ENCODE measurements around the gene MMAB.

The MMAB gene

GRCh38 chr12:109618082-109618481 lies 44.8 kb upstream of the MMAB start:
- no peak overlapping the region for H3K9ac ChIP-seq (ENCODE audit: low read length)
- no peak overlapping the region for H3K4me3 ChIP-seq (ENCODE audit: low read length)
- no peaks in the 10 kb centered on the region for H3K4me1 ChIP-seq (ENCODE audit: low read length)
- H4K20me1 ChIP-seq (ENCODE audit: insufficient read depth, low read length): no peaks in the 10 kb centered on the region
- H2AFZ ChIP-seq (ENCODE audit: low read depth, low read length): no peak overlapping the region
- TF ChIP-seq EZH2phosphoT487 (IDR thresholded peaks at IDR 0.05; ENCODE audit: low read depth): no peak
- TF ChIP-seq CTCF (IDR thresholded peaks at IDR 0.05; ENCODE audit: low read depth, low read length): no peak
- peaks cover 29% of the 10 kb centered on the region for H3K27me3 ChIP-seq (ENCODE audit: low read depth, low read length)
- no peaks in the 10 kb centered on the region for H3K9me3 ChIP-seq (ENCODE audit: insufficient read depth, low read length)
- no peak overlapping the region for H3K27ac ChIP-seq (ENCODE audit: low read length)
- no peaks in the 10 kb centered on the region for H3K36me3 ChIP-seq (replicated peaks; ENCODE audit: low read depth, low read length)
- no peak overlapping the region for H3K4me2 ChIP-seq (ENCODE audit: low read length)
- no peaks in the 10 kb centered on the region for H3K79me2 ChIP-seq (ENCODE audit: low read length)

- H3K9me3 ChIP-seq (ENCODE audit: insufficient read depth, low read length): no peaks in the 10 kb centered on the region
- H3K9ac ChIP-seq (ENCODE audit: low read length): no peak overlapping the region
- no peak overlapping the region for H2AFZ ChIP-seq (ENCODE audit: low read depth, low read length)
- H3K27ac ChIP-seq (ENCODE audit: low read length): no peak overlapping the region
- no peaks in the 10 kb centered on the region for H3K79me2 ChIP-seq (ENCODE audit: low read length)
- no peak overlapping the region for H3K4me2 ChIP-seq (ENCODE audit: low read length)
- H3K27me3 ChIP-seq (ENCODE audit: low read depth, low read length): peaks cover 29% of the 10 kb centered on the region
- H3K4me3 ChIP-seq (ENCODE audit: low read length): no peak overlapping the region
- TF ChIP-seq EZH2phosphoT487 (IDR thresholded peaks at IDR 0.05; ENCODE audit: low read depth): no peak
- TF ChIP-seq CTCF (IDR thresholded peaks at IDR 0.05; ENCODE audit: low read depth, low read length): no peak
- peaks cover 5% of the 10 kb centered on the region for H3K4me1 ChIP-seq (ENCODE audit: low read length)
- H4K20me1 ChIP-seq (ENCODE audit: insufficient read depth, low read length): no peaks in the 10 kb centered on the region
- H3K36me3 ChIP-seq (replicated peaks; ENCODE audit: low read depth, low read length): no peaks in the 10 kb centered on the region
Observed at GRCh38 chr12:109617491-109617890, 44.2 kb upstream of the MMAB start.

GRCh38 chr12:109615556-109616229 lies 42.4 kb upstream of the MMAB start:
- H2AFZ ChIP-seq (ENCODE audit: low read depth, low read length): no peak overlapping the region
- peaks cover 23% of the 10 kb centered on the region for H3K27me3 ChIP-seq (ENCODE audit: low read depth, low read length)
- no peaks in the 10 kb centered on the region for H3K9me3 ChIP-seq (ENCODE audit: insufficient read depth, low read length)
- TF ChIP-seq EZH2phosphoT487 (IDR thresholded peaks at IDR 0.05; ENCODE audit: low read depth): no peak
- no peak for TF ChIP-seq CTCF (IDR thresholded peaks at IDR 0.05; ENCODE audit: low read depth, low read length)
- H3K36me3 ChIP-seq (replicated peaks; ENCODE audit: low read depth, low read length): no peaks in the 10 kb centered on the region
- H3K27ac ChIP-seq (ENCODE audit: low read length): no peak overlapping the region
- H3K4me1 ChIP-seq (ENCODE audit: low read length): peaks cover 23% of the 10 kb centered on the region
- no peak overlapping the region for H3K4me2 ChIP-seq (ENCODE audit: low read length)
- no peaks in the 10 kb centered on the region for H3K79me2 ChIP-seq (ENCODE audit: low read length)
- no peak overlapping the region for H3K9ac ChIP-seq (ENCODE audit: low read length)
- H4K20me1 ChIP-seq (ENCODE audit: insufficient read depth, low read length): no peaks in the 10 kb centered on the region
- H3K4me3 ChIP-seq (ENCODE audit: low read length): no peak overlapping the region

- Histone ChIP-seq H3K9me3 (ENCODE audit: insufficient read depth, low read length) (no peaks in the 10 kb centered on the region), H3K27me3 (ENCODE audit: low read depth, low read length) (peaks cover 23% of the 10 kb centered on the region)
Observed at GRCh38 chr12:109613649-109614455, 40.5 kb upstream of the MMAB start.

More at GRCh38 chr12:109613649-109614455, 40.5 kb upstream of the MMAB start:
- Histone ChIP-seq H3K79me2 (ENCODE audit: low read length) (no peaks in the 10 kb centered on the region), H2AFZ (ENCODE audit: low read depth, low read length) (no peak overlapping the region), H3K4me1 (ENCODE audit: low read length) (peaks cover 23% of the 10 kb centered on the region), H3K9ac (ENCODE audit: low read length) (no peak overlapping the region), H3K4me2 (ENCODE audit: low read length) (no peak overlapping the region), H3K4me3 (ENCODE audit: low read length) (no peak overlapping the region), H3K36me3 (replicated peaks; ENCODE audit: low read depth, low read length) (no peaks in the 10 kb centered on the region), H4K20me1 (ENCODE audit: insufficient read depth, low read length) (no peaks in the 10 kb centered on the region), H3K27ac (ENCODE audit: low read length) (no peak overlapping the region)
- TF ChIP-seq CTCF (IDR thresholded peaks at IDR 0.05; ENCODE audit: low read depth, low read length): no peak
- no peak for TF ChIP-seq EZH2phosphoT487 (IDR thresholded peaks at IDR 0.05; ENCODE audit: low read depth)

Measured in OCI-LY3 (cell line).